Measurements from ENCODE around the gene GRIPAP1.

GRIPAP1 gene

DNA sequence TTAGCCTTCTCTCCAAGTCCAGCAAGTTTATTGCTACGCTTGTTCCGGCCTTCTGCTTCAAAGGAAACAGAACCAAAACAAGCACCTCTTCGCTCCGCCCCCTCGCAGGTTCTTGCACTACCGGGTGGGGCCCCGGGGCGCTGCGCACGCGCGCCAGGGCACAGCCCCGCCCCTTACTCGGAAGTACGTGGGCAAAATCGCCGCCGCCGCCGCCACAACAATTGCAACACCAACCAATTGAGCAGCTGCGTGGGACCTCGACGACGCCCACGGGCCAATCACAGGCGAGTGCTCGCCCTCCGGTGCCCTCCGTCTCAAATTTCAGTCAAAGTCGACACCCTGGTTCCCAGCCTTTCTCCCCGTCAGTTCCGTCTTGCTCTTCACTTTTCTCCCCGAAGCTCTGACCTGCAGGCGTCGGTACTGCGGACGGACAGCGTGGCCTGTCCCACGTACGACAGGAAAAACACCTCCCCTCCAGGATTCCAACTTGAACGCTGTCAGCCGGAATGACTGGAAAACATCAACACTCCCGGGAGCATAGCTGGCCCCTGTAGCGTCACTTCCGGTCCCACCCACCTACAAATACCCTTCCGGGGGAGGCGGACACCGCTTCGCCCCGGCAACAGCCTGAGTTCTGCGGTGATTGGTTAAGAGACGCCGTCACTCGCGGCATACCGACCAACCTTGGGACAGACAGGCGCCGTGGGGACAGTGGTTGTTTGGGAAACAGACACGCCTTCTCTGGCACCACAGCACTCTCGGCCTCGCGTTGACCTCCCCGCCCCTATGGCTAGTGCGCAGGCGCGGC is 44.0 kb downstream of the GRIPAP1 start:
- DNase-seq: peak; percentile 90

DNA sequence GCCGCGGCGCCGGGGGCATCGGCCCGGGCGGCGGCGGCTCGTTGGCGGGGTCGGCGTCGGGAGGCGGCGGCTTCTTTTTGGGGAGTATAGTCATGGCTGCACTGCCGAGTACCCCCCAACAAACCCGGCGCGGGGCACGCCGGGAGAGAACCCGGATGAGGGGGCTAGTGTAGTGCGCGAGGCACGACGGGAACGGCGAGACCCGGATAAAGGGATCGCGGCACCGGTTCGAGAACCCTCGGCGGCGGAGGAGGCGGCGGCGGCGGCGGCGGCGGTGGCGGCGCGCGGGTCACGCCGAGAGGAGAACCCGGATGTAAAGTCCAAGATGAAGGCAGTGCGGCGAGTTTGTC is 44.6 kb downstream of the GRIPAP1 start, which contains the start of gene OTUD5:
Gene OTUD5 (minus strand): TSS at position 131 of the 350 bp plus-strand sequence. CDS start 37 bp downstream, at position 94.
- peak; percentile 80 for DNase-seq

- peak; percentile 58 for DNase-seq
These were observed 45.2 kb downstream of the GRIPAP1 start for GRCh38 chrX:48956728-48957414.

- no peak for DNase-seq
These were observed 53.5 kb downstream of the GRIPAP1 start for GRCh38 chrX:48948589-48948988.

DNA sequence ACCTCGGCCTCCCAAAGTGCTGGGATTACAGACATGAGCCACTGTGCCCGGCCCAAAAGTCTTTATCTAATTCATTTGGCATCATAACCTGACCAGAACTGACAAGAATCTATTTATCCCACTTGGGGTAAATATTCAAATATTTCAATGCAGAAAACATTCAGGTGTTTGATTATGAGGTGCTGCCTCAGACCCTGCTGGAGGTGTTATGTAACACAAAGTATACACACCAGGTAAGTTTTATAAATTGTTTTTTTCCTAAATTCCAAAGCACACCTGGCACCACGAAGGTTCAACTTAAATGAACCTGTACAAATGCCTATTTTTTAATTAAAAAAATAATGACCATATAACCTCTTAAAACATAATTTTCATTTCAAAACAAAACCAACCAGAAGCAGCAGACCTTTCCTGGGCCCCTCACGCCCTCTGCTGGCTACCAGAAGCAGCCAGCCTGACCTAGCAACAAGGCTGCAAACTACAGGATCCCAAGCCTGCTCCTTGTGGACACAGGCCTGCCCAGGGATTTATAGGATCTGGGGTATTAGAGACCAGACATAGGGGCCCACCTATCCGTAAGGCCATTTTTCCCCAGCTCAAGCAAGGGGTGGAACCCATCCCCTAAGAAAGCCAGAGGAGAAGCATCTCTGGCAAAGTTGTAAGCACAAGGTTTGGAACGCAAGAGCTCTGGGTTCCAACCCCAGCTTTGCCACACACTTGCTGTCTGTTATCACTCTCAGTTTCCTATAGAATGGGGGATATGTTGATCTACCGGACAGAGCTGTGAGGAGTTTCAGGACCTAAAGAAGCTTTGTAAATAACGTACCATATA is 56.3 kb downstream of the GRIPAP1 start:
- DNase-seq: peak; percentile 58

- DNase-seq: no peak
These were observed 59.2 kb downstream of the GRIPAP1 start for GRCh38 chrX:48942895-48943294.

GRCh38 chrX:48940404-48940955 is 61.6 kb downstream of the GRIPAP1 start:
- peak; percentile 37 for DNase-seq

GRCh38 chrX:48939524-48940228 is 62.4 kb downstream of the GRIPAP1 start:
- DNase-seq: no peak

- DNase-seq: peak; percentile 75
These were observed 63.2 kb downstream of the GRIPAP1 start for GRCh38 chrX:48938721-48939425.

DNA sequence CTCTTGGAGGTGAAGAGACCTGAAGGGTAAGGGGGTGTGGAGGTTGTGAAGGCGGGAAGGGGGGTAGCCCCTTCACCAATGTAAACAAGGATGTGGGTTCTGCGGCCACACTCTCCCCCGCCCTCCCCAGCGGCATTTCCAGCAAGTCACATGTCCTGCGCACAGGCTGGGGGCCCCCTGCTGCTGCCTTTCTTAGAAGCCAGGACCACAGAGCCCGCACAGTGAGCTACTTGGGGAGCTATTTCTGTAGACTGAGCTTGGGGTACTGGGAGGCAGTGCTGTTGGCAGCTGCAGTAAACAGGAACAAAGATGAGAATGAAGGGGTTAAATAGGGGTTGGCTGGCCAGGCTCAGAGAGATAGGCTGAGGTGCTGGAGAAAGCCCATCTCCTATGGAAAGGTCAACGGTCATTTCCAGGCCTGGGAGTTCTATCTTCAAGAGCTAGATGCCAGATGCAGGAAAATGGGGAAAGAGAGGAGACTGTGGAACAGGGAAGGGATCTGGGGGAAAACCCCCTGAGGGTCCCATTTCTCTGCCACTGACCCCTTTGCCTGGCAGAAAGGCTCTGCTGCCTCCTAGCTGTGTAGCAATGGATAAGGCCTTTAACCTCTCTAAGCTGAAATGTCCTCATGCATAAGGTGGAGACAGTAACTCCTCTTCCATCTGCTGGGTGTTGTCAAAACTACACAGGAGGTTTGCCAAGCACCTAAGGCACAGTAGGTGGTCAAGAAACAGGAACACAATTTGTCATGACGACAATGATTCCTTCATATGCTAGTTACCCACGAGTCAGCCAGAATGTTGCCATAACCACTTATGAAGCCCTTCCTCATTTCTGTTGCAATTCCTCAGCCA is 64.8 kb downstream of the GRIPAP1 start:
- DNase-seq: peak; percentile 91

DNA sequence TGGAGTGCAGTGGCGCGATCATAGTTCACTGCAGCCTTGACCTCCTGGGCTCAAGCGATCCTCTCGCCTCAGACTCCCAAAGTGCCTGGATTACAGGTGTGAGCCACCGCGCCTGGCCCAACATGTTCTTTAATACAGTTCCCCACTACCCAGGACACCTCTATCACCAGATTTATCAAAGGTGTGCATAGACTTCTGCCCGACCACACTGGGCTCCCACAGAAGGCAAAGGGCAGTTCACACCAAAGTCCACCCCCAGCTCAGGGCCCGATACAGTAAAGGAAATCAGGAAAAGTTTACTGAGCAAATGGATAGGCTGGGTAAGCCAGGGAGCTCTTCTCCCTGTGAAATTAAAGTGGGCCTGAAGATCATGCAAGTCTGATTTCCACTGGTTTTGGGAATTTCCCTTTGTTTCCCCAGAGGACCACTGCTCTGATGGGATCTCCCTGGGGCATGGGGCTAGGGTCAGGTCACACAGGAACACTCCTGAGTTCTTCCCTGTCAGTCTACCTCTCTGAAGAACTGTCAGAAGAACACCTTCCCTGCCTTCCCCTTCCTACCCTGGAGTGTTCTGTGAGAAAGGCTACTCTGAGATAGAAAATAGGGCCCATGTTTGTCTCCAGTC is 65.5 kb downstream of the GRIPAP1 start:
- DNase-seq: no peak

DNA sequence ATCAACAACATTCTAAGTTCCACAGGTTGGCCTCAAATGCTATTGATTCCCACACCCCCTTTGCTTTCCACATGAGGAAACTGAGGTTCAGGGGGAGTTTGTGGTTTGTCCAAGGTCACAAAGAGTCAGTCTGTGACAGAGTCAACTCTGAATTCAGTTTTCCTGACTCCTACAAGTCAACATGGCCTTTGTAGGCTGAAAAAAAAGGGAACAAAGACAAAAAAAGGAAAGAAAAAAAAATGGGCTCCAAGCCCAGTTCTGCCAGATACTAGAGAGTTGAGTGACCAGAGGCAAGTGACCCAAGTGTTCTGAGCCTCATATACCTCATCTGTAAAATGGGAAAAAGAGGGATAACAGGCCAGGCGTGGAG is 66.8 kb downstream of the GRIPAP1 start:
- no peak for DNase-seq

DNA sequence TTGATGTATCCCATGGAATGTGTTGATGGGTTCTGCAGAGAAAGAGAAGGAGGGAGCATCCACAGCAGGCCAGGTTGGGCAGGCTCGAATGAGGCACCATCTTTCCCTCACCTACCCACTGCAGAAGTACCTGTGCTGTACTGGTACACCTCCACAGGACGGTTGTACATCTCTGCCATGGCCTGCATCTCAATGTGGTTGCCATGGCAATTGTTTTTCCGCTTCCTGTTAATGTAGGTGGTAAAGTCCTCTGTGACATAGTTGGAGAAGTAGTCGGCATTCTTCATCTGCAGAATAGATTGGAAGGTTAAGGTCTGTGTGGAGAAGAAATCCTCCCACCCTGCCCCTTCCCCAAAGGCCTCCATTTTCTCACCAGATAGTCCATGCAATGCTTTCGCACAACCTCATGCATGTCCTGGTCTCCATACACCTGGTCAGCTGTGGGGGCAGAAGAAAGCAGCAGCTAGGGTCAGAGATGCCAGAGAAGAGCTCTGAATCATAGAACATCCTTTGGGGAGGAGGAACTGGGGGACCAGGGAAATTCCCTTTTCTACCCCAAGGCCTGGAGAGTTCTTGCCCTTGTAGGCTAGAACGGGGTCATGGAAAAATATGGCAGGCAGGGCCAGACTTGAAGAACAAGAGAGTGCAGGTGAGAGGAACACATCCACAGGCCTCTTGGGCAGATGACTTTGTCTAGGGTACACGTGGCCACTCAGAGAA is 67.3 kb downstream of the GRIPAP1 start:
- DNase-seq: peak; percentile 33

DNA sequence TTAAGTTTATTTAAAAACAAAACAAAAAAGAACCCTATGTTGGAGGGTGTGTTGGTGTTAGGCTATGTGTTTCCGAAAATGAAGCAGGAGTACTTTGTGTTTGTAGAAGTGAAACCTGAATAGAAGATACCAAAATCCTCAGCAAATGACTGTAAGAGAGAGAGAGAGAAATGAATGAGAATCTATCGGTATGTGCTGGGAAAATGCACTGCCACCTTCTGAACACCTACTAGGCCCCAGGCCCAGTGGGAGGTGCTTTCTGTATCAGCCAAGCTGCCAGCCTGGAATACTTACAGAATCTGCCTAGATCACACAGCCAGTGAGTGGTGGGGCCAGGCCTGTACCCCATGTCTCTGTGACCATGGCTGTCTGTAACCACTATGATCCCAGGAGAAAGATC is 68.3 kb downstream of the GRIPAP1 start:
- DNase-seq: peak; percentile 41

DNA sequence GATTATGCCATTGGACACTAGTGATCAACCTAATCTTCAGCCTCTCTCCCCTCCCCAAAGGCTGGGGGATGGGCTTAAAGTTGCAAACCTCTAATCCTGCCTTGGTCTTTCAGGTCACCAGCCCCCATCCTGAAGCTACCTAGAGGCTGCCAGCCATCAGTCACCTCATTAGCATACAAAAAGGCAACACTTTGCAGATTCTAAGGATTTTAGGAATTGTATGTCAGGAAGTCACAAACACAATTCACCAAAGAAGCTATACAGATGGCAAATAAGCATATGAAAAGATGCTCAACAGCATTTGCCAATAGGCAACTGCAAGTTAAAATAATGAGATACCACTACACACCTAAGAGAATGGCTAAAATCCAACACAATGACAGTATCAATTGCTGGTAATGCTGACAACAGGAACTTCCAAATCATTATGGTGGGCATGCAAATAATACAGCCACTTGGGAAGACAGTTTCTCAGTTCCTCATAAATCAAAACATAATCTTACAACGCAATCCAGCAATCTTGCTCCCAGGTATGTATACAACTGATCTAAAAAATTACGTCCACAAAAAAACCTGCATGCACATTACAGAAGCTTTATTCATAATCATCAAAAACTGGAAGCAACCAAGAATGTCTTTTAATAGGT is 74.2 kb downstream of the GRIPAP1 start:
- no peak for DNase-seq

- DNase-seq: no peak
These were observed 74.9 kb downstream of the GRIPAP1 start for GRCh38 chrX:48927123-48927522.

GRCh38 chrX:48924270-48924669 is 77.8 kb downstream of the GRIPAP1 start:
- DNase-seq: no peak

DNA sequence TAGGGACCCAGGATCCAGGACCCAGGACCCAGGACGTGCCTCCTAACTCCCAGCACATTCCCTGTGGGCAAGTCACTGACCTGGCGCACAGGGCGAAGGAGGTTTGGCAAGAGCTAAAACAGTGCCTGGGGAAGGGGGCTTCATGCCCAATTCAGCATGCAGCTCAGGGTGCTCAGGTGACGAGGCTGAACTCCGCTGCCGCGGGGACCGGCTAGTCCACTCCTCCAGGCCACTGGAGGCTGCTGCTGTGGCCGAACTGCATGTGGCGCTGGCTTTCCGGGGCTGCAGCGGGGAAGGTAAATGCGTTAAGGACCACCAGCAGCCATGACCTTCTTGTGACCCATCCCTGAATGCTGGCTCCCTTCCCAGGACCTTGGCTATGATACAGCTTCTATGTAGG is 78.3 kb downstream of the GRIPAP1 start:
- DNase-seq: no peak

All from stimulated activated CD8-positive, alpha-beta memory T cell treated with anti-CD3 and anti-CD28 coated beads, Interleukin-4, amount 100 ng/mL, for 48 hours (primary cell).